Stimulated activated CD4-positive, alpha-beta T cell treated with anti-CD3 and anti-CD28 coated beads, Interleukin-15, amount 100 ng/mL, for 1 hour (primary cell): ENCODE measurements around the gene OSMR.
"Not testable (repeated sequence)": the region's sequence is repeated elsewhere in the genome, so short reads cannot be mapped to it uniquely, and the experiment has no call there.

Experiments used
- DNase-seq, 2 donors: peaks; one replicate each; pipeline ENCODE4 v3.0.0-alpha.2; 2020; ENCODE audit warnings: low read depth in 1 of 2, low spot score in 1 of 2

OSMR gene

GRCh38 chr5:38830521-38831051 lies 15.2 kb upstream of the OSMR start:
- DNase-seq = no peak

DNA sequence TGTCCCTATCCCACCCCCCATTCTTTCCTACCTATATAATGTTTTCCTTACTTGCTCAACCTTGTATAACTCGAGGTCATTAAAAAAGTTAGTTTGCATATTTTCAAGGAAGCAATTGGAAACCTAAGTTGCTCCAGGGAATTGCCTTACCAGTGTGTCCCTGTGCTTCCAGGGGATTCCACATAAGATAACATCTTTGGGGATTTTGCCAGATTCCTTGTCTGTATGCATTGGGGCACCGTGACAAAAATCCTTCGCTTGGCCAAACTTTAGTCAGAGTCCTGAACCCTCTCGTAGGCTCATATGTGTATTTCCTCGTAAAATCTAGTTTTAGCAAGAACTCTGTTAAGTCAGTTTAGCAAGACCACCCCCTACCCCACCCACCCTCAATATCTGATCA lies 14.7 kb upstream of the OSMR start:
- no peak for DNase-seq

DNA sequence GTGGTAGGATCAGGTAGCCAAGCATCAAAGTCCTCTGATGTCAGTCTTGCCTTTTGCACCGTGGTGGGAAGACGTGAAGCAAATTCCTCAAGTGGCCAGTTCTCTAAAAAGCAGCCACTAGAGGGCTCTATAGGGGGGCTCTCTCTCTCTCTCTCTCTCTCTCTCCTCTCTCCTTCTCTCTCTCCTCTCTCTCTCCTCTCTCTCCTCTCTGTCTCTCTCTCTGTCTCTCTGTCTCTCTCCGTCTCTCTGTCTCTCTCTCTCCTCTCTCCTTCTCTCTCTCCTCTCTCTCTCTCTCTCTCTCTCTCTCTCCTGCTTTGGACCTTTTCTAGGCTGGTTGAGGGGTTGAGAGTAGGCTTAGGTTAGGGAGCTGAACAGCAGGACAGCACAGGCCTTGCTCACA lies 13.9 kb upstream of the OSMR start:
- no peak for DNase-seq

DNA sequence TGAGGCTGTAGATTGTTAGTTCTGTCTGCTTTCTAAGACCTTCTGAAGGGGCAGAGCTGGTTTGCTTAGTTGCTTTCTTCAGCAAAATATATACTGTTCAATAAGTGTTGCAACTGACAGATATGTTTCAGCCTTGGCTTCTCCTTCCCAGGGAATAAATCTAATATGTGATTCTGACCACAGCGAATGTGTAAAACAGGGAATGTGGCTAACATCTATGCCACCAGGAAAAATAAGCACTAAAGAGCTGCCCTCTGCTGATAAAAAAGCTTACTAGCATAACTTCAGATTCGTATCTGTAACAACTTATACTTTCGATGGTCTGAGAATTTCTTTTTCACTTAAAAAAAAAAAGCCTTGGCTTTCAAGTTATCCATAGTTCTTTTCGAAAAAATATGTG lies 13.0 kb upstream of the OSMR start:
- no peak for DNase-seq

DNA sequence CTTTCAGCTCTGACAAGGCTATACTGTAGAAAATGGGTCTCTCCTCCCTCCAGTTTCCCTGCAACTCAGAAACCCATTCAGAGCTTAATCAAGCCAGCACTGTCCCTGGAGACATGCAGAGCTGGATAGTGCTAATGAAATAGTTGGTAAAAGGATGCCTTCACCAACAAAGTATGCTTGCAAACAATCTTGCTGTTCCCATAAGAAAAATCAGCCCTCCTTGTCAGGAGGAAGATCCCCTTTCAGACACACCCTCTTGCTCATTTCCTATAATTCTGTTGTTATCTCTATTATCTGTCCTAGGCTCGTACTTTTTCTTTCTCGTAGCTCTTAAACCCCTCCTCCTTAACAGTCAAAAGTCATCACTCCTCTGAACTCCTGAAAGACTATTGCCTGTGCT lies 9.9 kb upstream of the OSMR start:
- DNase-seq = no peak

- DNase-seq = no peak
Measured at GRCh38 chr5:38837416-38837815, 8.4 kb upstream of the OSMR start.

DNA sequence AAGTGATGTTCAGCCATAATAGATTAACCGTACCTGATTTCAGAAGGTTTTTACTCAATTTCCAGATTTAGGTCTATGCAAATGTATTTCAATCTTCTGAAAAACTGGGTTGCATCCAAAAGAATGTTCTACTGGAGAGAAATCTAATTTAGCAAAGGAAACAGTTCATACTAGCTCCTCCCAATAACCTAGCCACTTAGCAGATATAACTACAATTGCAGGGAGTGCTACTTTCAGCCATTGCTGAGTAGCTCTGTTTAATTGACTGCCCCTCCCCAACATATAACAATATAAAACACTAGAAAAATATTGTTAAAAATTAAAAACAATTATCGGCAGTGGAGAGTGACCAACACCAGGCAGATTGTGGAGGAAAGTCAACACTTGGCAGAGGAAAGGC lies 7.9 kb upstream of the OSMR start:
- DNase-seq = no peak

- no peak for DNase-seq
Measured at GRCh38 chr5:38843665-38844064, 2.1 kb upstream of the OSMR start.

DNA sequence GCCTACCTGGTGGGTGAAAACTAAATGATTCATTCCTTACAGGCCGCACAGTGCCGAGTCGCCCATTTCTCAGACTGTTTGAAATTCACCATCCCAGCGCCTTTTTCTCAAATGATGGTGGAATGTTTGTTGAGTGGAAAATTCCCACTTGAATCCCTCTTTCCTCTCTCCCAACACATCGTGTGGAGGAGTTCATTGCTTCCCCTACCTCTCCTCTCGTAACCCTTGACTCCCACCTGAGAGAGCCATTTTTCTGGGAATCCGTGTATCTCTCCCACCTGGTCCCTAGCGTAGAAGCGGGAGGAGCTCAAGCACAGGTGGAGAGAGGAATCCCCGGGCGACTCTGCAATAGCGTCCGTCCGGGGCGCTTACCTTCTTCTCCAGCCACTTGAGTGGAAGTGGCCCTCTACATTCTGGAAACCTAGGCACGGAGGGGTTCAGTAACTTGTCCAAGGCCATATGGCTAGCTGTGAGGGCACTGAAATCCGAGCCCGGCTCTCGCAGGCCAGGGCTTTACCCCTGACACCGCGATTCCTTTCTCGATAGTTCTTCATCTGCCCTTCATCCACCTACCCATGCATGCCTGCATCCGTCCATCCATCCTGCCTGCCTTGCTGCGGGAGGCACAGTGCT lies 683 bp downstream of the OSMR start:
- no peak for DNase-seq

- DNase-seq = no peak
Measured at GRCh38 chr5:38847559-38848347, 1.9 kb downstream of the OSMR start.

GRCh38 chr5:38848637-38849036 lies 2.8 kb downstream of the OSMR start:
- DNase-seq = no peak

- not testable (repeated sequence) for DNase-seq
Measured at GRCh38 chr5:38851640-38852039, 5.8 kb downstream of the OSMR start.

- no peak for DNase-seq
Measured at GRCh38 chr5:38853753-38854470, 8.1 kb downstream of the OSMR start.

GRCh38 chr5:38854907-38855306 lies 9.1 kb downstream of the OSMR start:
- no peak for DNase-seq

- DNase-seq = no peak
Measured at GRCh38 chr5:38856660-38857059, 10.8 kb downstream of the OSMR start.

DNA sequence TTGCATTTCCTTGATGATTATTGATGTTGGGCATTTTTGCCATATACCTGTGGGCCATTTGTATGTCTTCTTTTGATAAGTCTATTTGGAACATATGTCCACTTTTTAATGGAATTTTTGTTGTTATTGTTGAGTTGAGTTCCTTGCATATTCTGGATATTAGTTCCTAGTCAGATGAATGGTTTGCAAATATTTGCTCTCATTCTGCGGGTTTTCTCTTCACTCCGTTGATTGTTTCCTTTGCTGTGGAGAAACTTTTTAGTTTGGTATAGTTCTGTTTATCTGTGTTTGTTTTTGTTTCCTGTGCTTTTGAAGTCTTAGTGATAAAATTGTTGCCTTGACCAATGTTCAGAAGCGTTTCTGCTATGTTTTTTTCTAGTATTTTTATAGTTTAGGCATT lies 13.0 kb downstream of the OSMR start:
- DNase-seq = no peak

DNA sequence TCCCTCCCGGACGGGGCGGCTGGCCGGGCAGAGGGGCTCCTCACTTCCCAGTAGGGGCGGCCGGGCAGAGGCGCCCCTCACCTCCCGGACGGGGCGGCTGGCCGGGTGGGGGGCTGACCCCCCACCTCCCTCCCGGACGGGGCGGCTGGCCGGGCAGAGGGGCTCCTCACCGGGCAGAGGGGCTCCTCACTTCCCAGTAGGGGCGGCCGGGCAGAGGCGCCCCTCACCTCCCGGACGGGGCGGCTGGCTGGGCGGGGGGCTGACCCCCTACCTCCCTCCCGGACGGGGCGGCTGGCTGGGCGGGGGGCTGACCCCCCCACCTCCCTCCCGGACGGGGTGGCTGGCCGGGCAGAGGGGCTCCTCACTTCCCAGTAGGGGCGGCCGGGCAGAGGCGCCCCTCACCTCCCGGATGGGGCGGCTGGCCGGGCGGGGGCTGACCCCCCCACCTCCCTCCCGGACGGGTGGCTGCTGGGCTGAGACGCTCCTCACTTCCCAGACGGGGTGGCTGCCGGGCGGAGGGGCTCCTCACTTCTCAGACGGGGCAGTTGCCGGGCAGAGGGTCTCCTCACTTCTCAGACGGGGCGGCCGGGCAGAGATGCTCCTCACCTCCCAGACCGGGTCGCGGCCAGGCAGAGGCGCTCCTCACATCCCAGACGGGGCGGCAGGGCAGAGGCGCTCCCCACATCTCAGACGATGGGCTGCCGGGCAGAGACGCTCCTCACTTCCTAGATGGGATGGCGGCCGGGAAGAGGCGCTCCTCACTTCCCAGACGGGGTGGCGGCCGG lies 16.4 kb downstream of the OSMR start:
- DNase-seq = not testable (repeated sequence)

DNA sequence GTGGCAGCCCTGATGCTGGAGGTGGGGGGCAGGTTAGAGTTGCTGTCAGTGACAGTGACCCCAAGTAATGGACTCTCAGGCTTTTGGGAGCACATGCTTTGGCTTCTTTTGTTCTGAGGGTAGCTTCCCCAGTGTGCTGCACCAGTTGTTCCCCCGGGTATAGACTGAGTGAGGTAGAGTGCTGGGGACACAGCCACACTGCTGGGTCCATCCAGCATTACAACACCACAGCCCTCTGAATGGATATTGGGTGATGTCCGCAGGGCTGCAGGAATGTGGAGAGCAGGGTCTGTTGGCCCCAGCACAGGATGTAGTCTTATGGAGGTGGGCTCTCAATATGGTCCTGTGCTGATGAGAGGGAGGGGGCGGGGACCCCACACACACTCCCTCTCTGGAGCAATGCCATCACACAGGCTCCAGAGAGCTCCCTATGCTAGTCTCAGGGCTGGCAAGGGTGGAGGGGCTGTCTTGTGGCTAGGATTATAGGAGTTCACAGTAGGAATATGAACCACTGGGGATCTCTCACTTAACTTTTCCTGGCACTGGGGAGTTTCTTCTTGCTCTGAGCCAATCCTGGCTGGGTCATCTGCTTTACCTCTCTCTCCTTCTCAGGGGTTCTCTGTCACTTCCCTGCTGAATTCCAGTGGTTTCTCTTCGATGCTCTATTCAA lies 20.7 kb downstream of the OSMR start:
- DNase-seq = no peak

- no peak for DNase-seq
Measured at GRCh38 chr5:38867032-38867398, 21.2 kb downstream of the OSMR start.

GRCh38 chr5:38867416-38867815 lies 21.6 kb downstream of the OSMR start:
- no peak for DNase-seq

- no peak for DNase-seq
Measured at GRCh38 chr5:38870595-38870994, 24.8 kb downstream of the OSMR start.
